Endothelial cell of umbilical vein (primary cell): Measurements from ENCODE around the gene OPTC. TPM values are rescaled to one million over a fixed set of nuclear protein-coding genes. Genes with fewer than 3 reads are reported as not detected.

Source experiments
- BruUV-seq: library from RNA; stranded (reverse); fragments of 400-500 nt; replicated peaks from 2 replicates; lab custom pipeline; 2021; lab: Mats Ljungman, UMichigan
- CTCF ChIA-PET: fragments of 300-600, 350-600 bp; sonication (Branson Sonifier 250); formaldehyde crosslinking; loops from one replicate; lab custom pipeline; 2021; ENCODE audit warnings: antibody characterized with exemption, inconsistent platforms; lab: Charles Lee
- POLR2A ChIA-PET: fragments of 300-600, 350-600 bp; sonication (Branson Sonifier 250); formaldehyde crosslinking; loops from one replicate; lab custom pipeline; 2021; ENCODE audit warnings: antibody characterized with exemption, inconsistent platforms; lab: Charles Lee
- DNase-seq: peaks from one replicate; pipeline ENCODE4 v3.0.0-alpha.2; 2011; ENCODE audit warnings: low read depth, low spot score
- FAIRE-seq: peaks from 2 replicates; lab custom pipeline; 2011; peaks lifted over from hg19 to GRCh38; lab: Jason Lieb, UNC
- H2AFZ ChIP-seq: 2 replicates; pipeline ENCODE4 v1.6.0; 2012; ENCODE audit warnings: low read depth, low read length, control low read depth, inconsistent platforms
- H3K27ac ChIP-seq: 2 replicates; pipeline ENCODE4 v1.5.1; 2011; ENCODE audit warnings: low read depth, mild to moderate bottlenecking, control low read depth, low read length, moderate library complexity; ENCODE audit not compliant: insufficient read depth
- H3K27me3 ChIP-seq, 2 experiments: 2 replicates each; pipeline versions ENCODE4 v1.6.0 to v1.6.1; 2011; ENCODE audit warnings: low read length in 2 of 2, mixed read lengths in 1 of 2; ENCODE audit not compliant: control insufficient read depth in 2 of 2, insufficient read depth in 2 of 2
- H3K36me3 ChIP-seq, 2 experiments: 2 replicates in 1 of 2; 3 replicates in 1 of 2; pipeline ENCODE4 v1.5.1; 2011; ENCODE audit warnings: low read length in 2 of 2, mild to moderate bottlenecking in 1 of 2, moderate library complexity in 1 of 2; ENCODE audit not compliant: control insufficient read depth in 2 of 2, insufficient read depth in 2 of 2; ENCODE audit errors: extremely low read depth in 1 of 2
- H3K4me1 ChIP-seq: 3 replicates; pipeline ENCODE4 v1.5.1; 2011; ENCODE audit warnings: mild to moderate bottlenecking, low read length; ENCODE audit not compliant: control insufficient read depth, insufficient read depth; ENCODE audit errors: extremely low read depth
- H3K4me2 ChIP-seq: 2 replicates; pipeline ENCODE4 v1.6.1; 2011; ENCODE audit warnings: low read length, control low read depth, mixed read lengths; ENCODE audit not compliant: insufficient read depth
- H3K4me3 ChIP-seq, 3 experiments: fragments of 200-600 bp in 1 of 3; sonication (generic), shearing (Covaris generic) in 1 of 3; replicated peaks in 1 of 3; 2 replicates each; pipeline ENCODE4 v1.5.1; 2011 to 2016; ENCODE audit warnings: control low read depth in 3 of 3, low read length in 3 of 3, mild to moderate bottlenecking in 2 of 3, inconsistent platforms in 1 of 3, low read depth in 1 of 3, moderate library complexity in 1 of 3; ENCODE audit not compliant: insufficient read depth in 1 of 3
- H3K79me2 ChIP-seq: 2 replicates; pipeline ENCODE4 v1.6.0; 2012; ENCODE audit warnings: low read length, inconsistent platforms; ENCODE audit not compliant: control insufficient read depth, insufficient read depth
- H3K9ac ChIP-seq: replicated peaks from 2 replicates; pipeline ENCODE3; 2011; ENCODE audit warnings: low read length, control low read depth; ENCODE audit not compliant: insufficient read depth; ENCODE audit errors: extremely low read depth
- H3K9me1 ChIP-seq: replicated peaks from 3 replicates; pipeline ENCODE4 v1.6.0; 2011; ENCODE audit warnings: mild to moderate bottlenecking, low read length; ENCODE audit not compliant: control insufficient read depth, insufficient read depth; ENCODE audit errors: extremely low read depth
- H3K9me3 ChIP-seq: replicated peaks from 2 replicates; pipeline ENCODE4 v1.5.1; 2012; ENCODE audit warnings: low read length, inconsistent platforms; ENCODE audit not compliant: control insufficient read depth, insufficient read depth
- H4K20me1 ChIP-seq: replicated peaks from 2 replicates; pipeline ENCODE3; 2011; ENCODE audit warnings: mild to moderate bottlenecking, low read length; ENCODE audit not compliant: control insufficient read depth, insufficient read depth; ENCODE audit errors: extremely low read depth
- EZH2 ChIP-seq: IDR thresholded peaks from 2 replicates; pipeline ENCODE4 v1.6.1; 2012; ENCODE audit warnings: borderline replicate concordance, low read depth, mild to moderate bottlenecking, moderate library complexity, low read length, inconsistent platforms; ENCODE audit not compliant: severe bottlenecking
- FOS ChIP-seq: IDR thresholded peaks from 2 replicates; pipeline ENCODE4 v1.6.1; 2011; ENCODE audit warnings: mild to moderate bottlenecking, low read length, moderate library complexity, borderline replicate concordance; ENCODE audit not compliant: insufficient read depth
- GATA2 ChIP-seq: IDR thresholded peaks from 2 replicates; pipeline ENCODE4 v1.7.0; 2011; ENCODE audit warnings: low read depth, mild to moderate bottlenecking, moderate library complexity, mixed read lengths, low read length; ENCODE audit not compliant: insufficient read length, insufficient read depth
- JUN ChIP-seq: IDR thresholded peaks from 2 replicates; pipeline ENCODE4 v1.6.1; 2011; ENCODE audit warnings: borderline replicate concordance, low read depth; ENCODE audit not compliant: insufficient read length, insufficient read depth
- MYC ChIP-seq: IDR thresholded peaks from one replicate; pipeline ENCODE4 v1.6.1; 2011; ENCODE audit warnings: mild to moderate bottlenecking, low read depth, low read length
- POLR2A ChIP-seq: IDR thresholded peaks from 2 replicates; pipeline ENCODE4 v1.6.1; 2012; ENCODE audit warnings: low read depth, mild to moderate bottlenecking, control low read depth, low read length
- POLR2AphosphoS5 ChIP-seq: IDR thresholded peaks from 2 replicates; pipeline ENCODE4 v1.6.1; 2012; ENCODE audit warnings: low read depth, mild to moderate bottlenecking, control low read depth, low read length, moderate library complexity; ENCODE audit not compliant: insufficient read depth
- dilution Hi-C: fragments of 300-500 bp; cut with MboI; formaldehyde crosslinking; loops from one replicate; pipeline ENCODE4 v1.15.0; 2019; ENCODE audit warnings: low sequenced_read_pairs; ENCODE audit not compliant: extremely low pct_ligation_motif_present
- intact Hi-C: fragments of 100-400 bp; cut with micrococcal nuclease; formaldehyde crosslinking; loops from one replicate; pipeline ENCODE4 v1.10.0; 2022
- polyA plus RNA-seq, 4 experiments: library from polyadenylated mRNA; depleted of rRNA in 3 of 4; stranded (reverse) in 3 of 4; unstranded in 1 of 4; fragments of >200 nt; gene quantifications; 2 replicates each; pipeline versions ENCODE4 v1.2.1 to v1.2.3, GENCODE V29; 2011 to 2012; ENCODE audit warnings: missing spikeins in 1 of 4
- total RNA-seq: library from RNA; stranded (reverse); gene quantifications from 2 replicates; pipeline ENCODE4 v1.2.3, GENCODE V29; 2021
- TF ChIP-seq, protein P1 (sequence below): IDR thresholded peaks from 2 replicates; pipeline ENCODE4 v1.6.1; 2011; ENCODE audit not compliant: insufficient read depth, insufficient read length
- TF ChIP-seq, protein P2 (sequence below), 2 donors: IDR thresholded peaks; 1 replicate in 1 of 2; 2 replicates in 1 of 2; pipeline ENCODE4 v1.5.1; 2011; ENCODE audit warnings: low read length in 2 of 2, mild to moderate bottlenecking in 2 of 2, moderate library complexity in 2 of 2, control low read depth in 1 of 2, inconsistent platforms in 1 of 2, low read depth in 1 of 2; ENCODE audit not compliant: insufficient read depth in 1 of 2; ENCODE audit errors: extremely low read depth in 1 of 2

The OPTC gene
- total and polyA plus RNA-seq, 2 donors (not counting 3 experiments of a cell fraction or from before 2014, with no cell fraction given): not detected

DNA sequence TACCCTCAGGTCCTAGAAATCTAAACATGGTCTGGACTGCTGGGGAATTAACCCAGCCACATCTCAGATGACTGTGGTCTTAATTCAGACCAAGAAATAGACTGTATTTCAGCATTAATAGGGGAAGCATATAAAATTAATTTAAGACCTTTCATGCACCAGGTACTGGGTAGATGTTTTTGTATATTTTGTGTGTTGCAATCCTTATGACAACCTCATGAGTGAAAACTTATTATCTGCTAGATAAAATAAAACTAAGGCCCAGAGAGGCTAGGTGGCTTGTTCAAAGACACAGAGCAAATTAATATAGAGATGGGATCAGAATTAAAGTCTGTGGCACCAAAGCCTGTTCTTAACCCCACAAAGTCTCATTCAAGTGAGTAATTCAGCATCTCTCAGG lies 40.1 kb downstream of the OPTC start:
- H3K4me3 ChIP-seq: no peak overlapping the region
- H4K20me1 ChIP-seq: no peaks in the 10 kb centered on the region
- no TSS peak for BruUV-seq
- no peak overlapping the region for H3K27ac ChIP-seq
- no peaks in the 10 kb centered on the region for H3K9me1 ChIP-seq
- intact Hi-C loops (no loop called here), dilution Hi-C loops (no loop called here)
- ChIA-PET CTCF (no interaction called here), POLR2A (no interaction called here)
- H2AFZ ChIP-seq: no peak overlapping the region
- H3K4me2 ChIP-seq: no peak overlapping the region
- no peaks in the 10 kb centered on the region for H3K79me2 ChIP-seq
- H3K9me3 ChIP-seq: no peaks in the 10 kb centered on the region
- peaks cover 0 to 13% of the 10 kb centered on the region in 2 experiments for H3K27me3 ChIP-seq
- no peaks in the 10 kb centered on the region for H3K36me3 ChIP-seq
- DNase-seq (no peak), FAIRE-seq (no peak)
- H3K4me1 ChIP-seq: no peaks in the 10 kb centered on the region
- no peak overlapping the region for H3K9ac ChIP-seq
- TF ChIP-seq FOS (no peak), EZH2 (no peak), GATA2 (no peak), MYC (no peak), POLR2AphosphoS5 (no peak), JUN (no peak), POLR2A (no peak)
- TF ChIP-seq, protein P1, sequence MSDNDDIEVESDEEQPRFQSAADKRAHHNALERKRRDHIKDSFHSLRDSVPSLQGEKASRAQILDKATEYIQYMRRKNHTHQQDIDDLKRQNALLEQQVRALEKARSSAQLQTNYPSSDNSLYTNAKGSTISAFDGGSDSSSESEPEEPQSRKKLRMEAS: no peak
- TF ChIP-seq, protein P2, sequence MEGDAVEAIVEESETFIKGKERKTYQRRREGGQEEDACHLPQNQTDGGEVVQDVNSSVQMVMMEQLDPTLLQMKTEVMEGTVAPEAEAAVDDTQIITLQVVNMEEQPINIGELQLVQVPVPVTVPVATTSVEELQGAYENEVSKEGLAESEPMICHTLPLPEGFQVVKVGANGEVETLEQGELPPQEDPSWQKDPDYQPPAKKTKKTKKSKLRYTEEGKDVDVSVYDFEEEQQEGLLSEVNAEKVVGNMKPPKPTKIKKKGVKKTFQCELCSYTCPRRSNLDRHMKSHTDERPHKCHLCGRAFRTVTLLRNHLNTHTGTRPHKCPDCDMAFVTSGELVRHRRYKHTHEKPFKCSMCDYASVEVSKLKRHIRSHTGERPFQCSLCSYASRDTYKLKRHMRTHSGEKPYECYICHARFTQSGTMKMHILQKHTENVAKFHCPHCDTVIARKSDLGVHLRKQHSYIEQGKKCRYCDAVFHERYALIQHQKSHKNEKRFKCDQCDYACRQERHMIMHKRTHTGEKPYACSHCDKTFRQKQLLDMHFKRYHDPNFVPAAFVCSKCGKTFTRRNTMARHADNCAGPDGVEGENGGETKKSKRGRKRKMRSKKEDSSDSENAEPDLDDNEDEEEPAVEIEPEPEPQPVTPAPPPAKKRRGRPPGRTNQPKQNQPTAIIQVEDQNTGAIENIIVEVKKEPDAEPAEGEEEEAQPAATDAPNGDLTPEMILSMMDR (IDR thresholded peaks at IDR 0.05; ENCODE audit: extremely low read depth in 1 of 2, insufficient read depth in 1 of 2, low read depth in 1 of 2, low read length in 2 of 2): no peak
